Gastroesophageal sphincter (tissue), 4 donors: ENCODE measurements around the gene PPP1R13B. TPM values are rescaled to one million over a fixed set of nuclear protein-coding genes. Genes with fewer than 3 reads are reported as not detected.
A peak's percentile ranks its signal among the peaks of the same experiment; 100 is the strongest.
"Not testable (repeated sequence)": the region's sequence is repeated elsewhere in the genome, so short reads cannot be mapped to it uniquely, and the experiment has no call there.

Source experiments
- ATAC-seq: fragments of 150-250 bp; one replicate; pipeline ENCODE4 v1.9.1; 2016; ENCODE audit warnings: mild to moderate bottlenecking, moderate library complexity
- H3K27ac ChIP-seq, 4 donors: fragments of 200-600 bp; sonication (generic) in 3 of 4; 1 replicate in 3 of 4; 2 replicates in 1 of 4; pipeline ENCODE4 v1.5.1; 2016 to 2019
- H3K27me3 ChIP-seq: fragments of 200-600 bp; sonication (generic); one replicate; pipeline ENCODE4 v1.5.1; 2019
- H3K36me3 ChIP-seq, 2 donors: fragments of 200-600 bp; sonication (generic); one replicate each; pipeline ENCODE4 v1.5.1; 2019; ENCODE audit warnings: control low read depth in 1 of 2
- H3K4me1 ChIP-seq, 3 donors: fragments of 200-600 bp; sonication (generic); 1 replicate in 2 of 3; 2 replicates in 1 of 3; pipeline ENCODE4 v1.5.1; 2016 to 2019; ENCODE audit warnings: control low read depth in 2 of 3
- H3K4me3 ChIP-seq, 2 donors: fragments of 200-600 bp; sonication (generic); one replicate each; pipeline ENCODE4 v1.5.1; 2019; ENCODE audit warnings: mild to moderate bottlenecking in 1 of 2, moderate library complexity in 1 of 2
- H3K9me3 ChIP-seq, 3 donors: fragments of 200-600 bp; sonication (generic); one replicate each; pipeline ENCODE4 v1.5.1; 2017 to 2019; ENCODE audit warnings: control low read depth in 2 of 3
- EP300 ChIP-seq: sonication (generic); formaldehyde crosslinking; IDR thresholded peaks from one replicate; pipeline ENCODE4 v1.6.1; 2017; ENCODE audit warnings: antibody characterized with exemption, mild to moderate bottlenecking
- POLR2A ChIP-seq, 2 donors: fragments of 450-650 bp; IDR thresholded peaks; one replicate each; pipeline ENCODE4 v1.6.1; 2017; ENCODE audit warnings: antibody characterized with exemption in 2 of 2, mild to moderate bottlenecking in 2 of 2, moderate library complexity in 1 of 2
- POLR2AphosphoS5 ChIP-seq: sonication (generic); formaldehyde crosslinking; IDR thresholded peaks from one replicate; pipeline ENCODE4 v1.6.1; 2017; ENCODE audit warnings: antibody characterized with exemption
- WGBS, 2 donors: methylation state at CpG; one replicate each; pipeline ENCODE4 v1.1.5; 2018; ENCODE audit warnings: low coverage in 1 of 2; 5-methylcytosine and 5-hydroxymethylcytosine counted together
- total RNA-seq, 4 donors: library from RNA; depleted of rRNA; stranded (reverse); fragments of >200 nt; gene quantifications; one replicate each; pipeline ENCODE4 v1.1.0, GENCODE V29; 2016
- TF ChIP-seq, protein P1 (sequence below), 4 experiments: fragments of 200-600 bp in 2 of 4; fragments of 450-650 bp in 2 of 4; sonication (generic) in 1 of 4; IDR thresholded peaks; one replicate each; pipeline ENCODE4 v1.5.1; 2017 to 2019; ENCODE audit warnings: antibody characterized with exemption in 4 of 4, mild to moderate bottlenecking in 2 of 4, moderate library complexity in 2 of 4

Gene PPP1R13B
- total RNA-seq, 4 donors from 2014 or later: 13.9 to 24.8 (median 17.5) TPM

DNA sequence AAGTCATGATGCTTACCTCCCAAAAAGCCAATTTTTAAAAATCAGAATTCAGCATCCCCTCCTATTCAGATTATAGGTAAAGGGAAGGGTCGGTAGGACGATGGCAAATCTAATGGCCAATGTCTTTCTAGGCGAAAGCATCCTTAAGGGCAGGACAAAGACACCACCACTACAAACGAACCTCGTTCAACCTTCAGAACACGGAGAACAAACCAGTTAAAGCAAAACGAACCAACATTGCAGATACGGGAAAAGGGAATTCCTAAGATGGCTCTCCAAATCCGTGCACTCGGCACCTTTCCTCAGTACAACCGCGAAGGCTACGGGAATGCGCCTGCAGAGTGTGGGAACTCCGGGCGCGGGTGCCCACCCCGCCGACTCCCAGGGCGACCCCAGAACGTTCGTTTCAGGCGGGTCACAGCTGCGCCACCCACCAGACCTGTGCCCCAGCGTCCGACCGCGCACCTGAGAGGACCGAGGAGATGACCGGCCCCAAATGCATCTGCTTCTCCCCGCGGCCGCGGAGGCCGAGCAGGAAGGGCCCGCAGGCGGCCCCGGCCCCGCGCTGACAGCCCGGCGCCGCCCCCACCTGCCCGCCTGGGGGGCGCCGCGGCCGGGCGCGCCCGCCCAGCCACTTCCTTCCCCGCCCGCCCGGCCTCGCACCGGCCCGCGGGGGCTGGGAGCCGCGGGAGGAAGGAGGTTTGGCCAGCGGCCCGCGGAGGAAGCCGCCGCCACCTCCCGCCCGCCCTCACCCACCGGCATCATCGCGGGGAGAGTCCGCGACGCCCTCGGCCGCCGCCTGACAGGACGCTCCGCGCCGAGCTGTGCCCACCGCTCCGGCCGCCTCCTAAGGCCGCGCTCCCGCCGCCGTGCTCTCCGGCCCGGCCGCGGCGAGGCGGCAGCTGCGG, 578 bp downstream of the PPP1R13B start:
- H3K27me3 ChIP-seq: no peaks in the 10 kb centered on the region
- no peaks in the 10 kb centered on the region for H3K9me3 ChIP-seq
- peak overlapping the region; percentile 53 to 92 for H3K4me3 ChIP-seq
- 5% methylated on average over 15 of the region's 95 CpGs; no CpG with 5 or more reads in 1 of the 2 donors for WGBS, 2 donors
- peaks cover 0 to 30% (median 15%) of the 10 kb centered on the region in 3 donors for H3K4me1 ChIP-seq
- peak; percentile 62 for ATAC-seq
- peak overlapping the region in 3 of 4 donors; percentile 84 to 98 (median 88) for H3K27ac ChIP-seq
- peaks cover 0 to 15% of the 10 kb centered on the region in 2 donors for H3K36me3 ChIP-seq
- TF ChIP-seq POLR2A (IDR thresholded peaks at IDR 0.05): no peak
- no peak for TF ChIP-seq POLR2AphosphoS5
- TF ChIP-seq, protein P1, sequence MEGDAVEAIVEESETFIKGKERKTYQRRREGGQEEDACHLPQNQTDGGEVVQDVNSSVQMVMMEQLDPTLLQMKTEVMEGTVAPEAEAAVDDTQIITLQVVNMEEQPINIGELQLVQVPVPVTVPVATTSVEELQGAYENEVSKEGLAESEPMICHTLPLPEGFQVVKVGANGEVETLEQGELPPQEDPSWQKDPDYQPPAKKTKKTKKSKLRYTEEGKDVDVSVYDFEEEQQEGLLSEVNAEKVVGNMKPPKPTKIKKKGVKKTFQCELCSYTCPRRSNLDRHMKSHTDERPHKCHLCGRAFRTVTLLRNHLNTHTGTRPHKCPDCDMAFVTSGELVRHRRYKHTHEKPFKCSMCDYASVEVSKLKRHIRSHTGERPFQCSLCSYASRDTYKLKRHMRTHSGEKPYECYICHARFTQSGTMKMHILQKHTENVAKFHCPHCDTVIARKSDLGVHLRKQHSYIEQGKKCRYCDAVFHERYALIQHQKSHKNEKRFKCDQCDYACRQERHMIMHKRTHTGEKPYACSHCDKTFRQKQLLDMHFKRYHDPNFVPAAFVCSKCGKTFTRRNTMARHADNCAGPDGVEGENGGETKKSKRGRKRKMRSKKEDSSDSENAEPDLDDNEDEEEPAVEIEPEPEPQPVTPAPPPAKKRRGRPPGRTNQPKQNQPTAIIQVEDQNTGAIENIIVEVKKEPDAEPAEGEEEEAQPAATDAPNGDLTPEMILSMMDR (IDR thresholded peaks at IDR 0.05): no peak
- TF ChIP-seq EP300: no peak

GRCh38 chr14:103846097-103846496, 1.3 kb downstream of the PPP1R13B start:
- ATAC-seq: no peak
- Histone ChIP-seq H3K9me3 (no peaks in the 10 kb centered on the region), H3K27me3 (no peaks in the 10 kb centered on the region), H3K36me3 (peaks cover 0 to 15% of the 10 kb centered on the region in 2 donors), H3K27ac (peak overlapping the region in 2 of 4 donors; percentile 88 to 98), H3K4me3 (peak overlapping the region; percentile 53 to 92), H3K4me1 (peaks cover 0 to 30% (median 15%) of the 10 kb centered on the region in 3 donors)
- 49 to 55% methylated on average over 8 of the region's 8 CpGs for WGBS, 2 donors
- TF ChIP-seq, protein P1 (IDR thresholded peaks at IDR 0.05): no peak
- no peak for TF ChIP-seq POLR2A (IDR thresholded peaks at IDR 0.05)
- TF ChIP-seq EP300: no peak
- no peak for TF ChIP-seq POLR2AphosphoS5

GRCh38 chr14:103845327-103845726, 2.0 kb downstream of the PPP1R13B start:
- H3K4me3 ChIP-seq: no peak overlapping the region
- H3K4me1 ChIP-seq: peaks cover 0 to 30% (median 15%) of the 10 kb centered on the region in 3 donors
- no peak overlapping the region for H3K27ac ChIP-seq
- ATAC-seq: no peak
- H3K9me3 ChIP-seq: no peaks in the 10 kb centered on the region
- no peaks in the 10 kb centered on the region for H3K27me3 ChIP-seq
- H3K36me3 ChIP-seq: peaks cover 0 to 15% of the 10 kb centered on the region in 2 donors
- TF ChIP-seq, protein P1 (IDR thresholded peaks at IDR 0.05): no peak
- TF ChIP-seq POLR2AphosphoS5: no peak
- TF ChIP-seq POLR2A (IDR thresholded peaks at IDR 0.05): no peak
- no peak for TF ChIP-seq EP300
- WGBS, 2 donors: 57 to 78% methylated on average over 4 to 5 of the region's 5 CpGs

DNA sequence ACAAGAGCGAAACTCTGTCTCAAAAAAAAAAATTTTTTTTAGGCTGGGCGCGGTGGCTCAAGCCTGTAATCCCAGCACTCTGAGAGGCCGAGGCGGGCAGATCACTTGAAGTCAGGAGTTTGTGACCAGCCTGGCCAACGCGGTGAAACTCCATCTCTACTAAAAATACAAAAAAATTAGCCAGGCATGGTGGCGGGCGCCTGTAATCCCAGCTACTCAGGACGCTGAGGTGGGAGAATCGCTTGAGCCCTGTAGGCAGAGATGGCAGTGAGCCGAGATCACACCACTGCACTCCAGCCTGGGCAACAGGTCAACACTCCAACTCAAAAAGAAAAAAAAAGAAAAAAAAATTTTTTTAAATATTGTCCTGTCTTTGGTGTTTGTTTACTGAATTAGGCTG, 6.1 kb downstream of the PPP1R13B start:
- not testable (repeated sequence) for H3K4me3 ChIP-seq, ATAC-seq, H3K27me3 ChIP-seq, H3K9me3 ChIP-seq, H3K27ac ChIP-seq
- H3K36me3 ChIP-seq: peaks cover 0 to 15% of the 10 kb centered on the region in 2 donors
- peaks cover 0 to 11% (median 3%) of the 10 kb centered on the region in 3 donors for H3K4me1 ChIP-seq
- WGBS, 2 donors: 92 to 96% methylated on average over 7 to 10 of the region's 12 CpGs

- TF ChIP-seq POLR2A (IDR thresholded peaks at IDR 0.05): no peak
- TF ChIP-seq, protein P1 (IDR thresholded peaks at IDR 0.05): no peak
- no peak for TF ChIP-seq POLR2AphosphoS5
- no peak for TF ChIP-seq EP300
- no peak for ATAC-seq
- H3K27ac ChIP-seq: no peak overlapping the region
- H3K9me3 ChIP-seq: no peaks in the 10 kb centered on the region
- H3K4me1 ChIP-seq: no peaks in the 10 kb centered on the region
- H3K4me3 ChIP-seq: no peak overlapping the region
- no peaks in the 10 kb centered on the region for H3K27me3 ChIP-seq
- WGBS, 2 donors: 68 to 77% methylated on average over 2 of the region's 2 CpGs
- H3K36me3 ChIP-seq: peaks cover 0 to 15% of the 10 kb centered on the region in 2 donors
Observed at GRCh38 chr14:103840014-103840413, 7.4 kb downstream of the PPP1R13B start.
